ENCODE results near the gene RECQL5. TPM values are rescaled to one million over a fixed set of nuclear protein-coding genes. Genes with fewer than 3 reads are reported as not detected.
A peak's percentile ranks its signal among the peaks of the same experiment; 100 is the strongest.

Gene RECQL5
- polyA plus RNA-seq, 1 donor (not counting 4 experiments of a cell fraction or from before 2014, with no cell fraction given), result 11.9 TPM

DNA sequence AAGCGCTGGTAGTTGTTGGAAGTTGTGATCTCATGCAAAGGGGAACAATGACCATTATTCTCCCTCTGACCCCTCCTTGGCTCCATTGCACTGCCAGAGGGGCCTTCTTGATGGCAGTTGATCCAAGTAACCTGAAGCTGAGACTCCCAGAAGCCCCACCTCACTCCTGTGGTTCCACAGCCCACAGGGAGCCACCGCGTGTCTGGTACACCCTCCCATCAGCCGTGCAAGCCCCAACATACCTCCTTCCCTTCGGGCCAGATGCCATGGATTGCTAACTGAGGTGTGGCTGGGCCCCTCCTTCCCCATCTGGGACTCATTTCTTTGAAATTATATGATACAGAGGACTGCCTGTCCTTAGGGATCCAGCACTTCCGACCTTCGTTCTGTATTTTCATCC lies 18.0 kb upstream of the RECQL5 start:
- H3K4me3 ChIP-seq (ENCODE audit: control insufficient read depth in 2 of 3, extremely low read depth in 1 of 3, insufficient read depth in 2 of 3, low read depth in 1 of 3, low read length in 3 of 3), result peak overlapping the region in 2 of 3 experiments; percentile 54 to 63

GRCh38 chr17:75684249-75684648 lies 17.3 kb upstream of the RECQL5 start:
- Histone ChIP-seq H3K4me2 (ENCODE audit: control insufficient read depth, extremely low read depth, insufficient read depth, low read depth, low read length) (peak overlapping the region; percentile 85), H3K9ac (ENCODE audit: control insufficient read depth, extremely low read depth, insufficient read depth, low read length) (peak overlapping the region; percentile 90), H3K9me3 (ENCODE audit: control insufficient read depth, low read depth, low read length) (no peaks in the 10 kb centered on the region), H3K27ac (ENCODE audit: control insufficient read depth, insufficient read depth, low read length) (peak overlapping the region; percentile 99), H3K4me3 (ENCODE audit: control insufficient read depth in 2 of 3, extremely low read depth in 1 of 3, insufficient read depth in 2 of 3, low read depth in 1 of 3, low read length in 3 of 3) (peak overlapping the region in 1 of 3 experiments; percentile 26), H3K36me3 (ENCODE audit: control insufficient read depth in 2 of 2, extremely low read depth in 1 of 2, insufficient read depth in 2 of 2, low read length in 2 of 2) (peaks cover 0 to 24% of the 10 kb centered on the region in 2 experiments), H4K20me1 (ENCODE audit: control insufficient read depth, extremely low read depth, insufficient read depth, low read length) (no peaks in the 10 kb centered on the region), H3K27me3 (ENCODE audit: control insufficient read depth, extremely low read depth, insufficient read depth, low read length) (no peaks in the 10 kb centered on the region), H2AFZ (ENCODE audit: control insufficient read depth, low read length) (no peak overlapping the region), H3K9me1 (ENCODE audit: control insufficient read depth, extremely low read depth, insufficient read depth, low read length) (no peaks in the 10 kb centered on the region), H3K79me2 (ENCODE audit: control insufficient read depth, insufficient read depth, low read length) (peaks cover 52% of the 10 kb centered on the region), H3K4me1 (ENCODE audit: control insufficient read depth, extremely low read depth, insufficient read depth, low read length) (peaks cover 88% of the 10 kb centered on the region)
- FAIRE-seq, result peak; percentile 85
- DNase-seq (ENCODE audit: low read depth, low spot score), result no peak
- dilution Hi-C loops (cut with MboI; ENCODE audit: extremely low pct_ligation_motif_present, low sequenced_read_pairs), result no loop called here
- TF ChIP-seq CTCF (optimal IDR thresholded peaks at IDR 0.05 in 1 of 3, IDR thresholded peaks at IDR 0.05 in 1 of 3, conservative IDR thresholded peaks at IDR 0.05 in 1 of 3; ENCODE audit: extremely low read depth in 1 of 3, insufficient read depth in 2 of 3, low read length in 3 of 3) (no peak), EZH2 (IDR thresholded peaks at IDR 0.05; ENCODE audit: low read length) (no peak)

More for the DNA sequence above, 18.0 kb upstream of the RECQL5 start:
- H2AFZ ChIP-seq (ENCODE audit: control insufficient read depth, low read length), result no peak overlapping the region
- no peaks in the 10 kb centered on the region for H4K20me1 ChIP-seq (ENCODE audit: control insufficient read depth, extremely low read depth, insufficient read depth, low read length)
- H3K36me3 ChIP-seq (ENCODE audit: control insufficient read depth in 2 of 2, extremely low read depth in 1 of 2, insufficient read depth in 2 of 2, low read length in 2 of 2), result peaks cover 0 to 24% of the 10 kb centered on the region in 2 experiments
- TF ChIP-seq EZH2 (IDR thresholded peaks at IDR 0.05; ENCODE audit: low read length) (no peak), CTCF (optimal IDR thresholded peaks at IDR 0.05 in 1 of 3, IDR thresholded peaks at IDR 0.05 in 1 of 3, conservative IDR thresholded peaks at IDR 0.05 in 1 of 3; ENCODE audit: extremely low read depth in 1 of 3, insufficient read depth in 2 of 3, low read length in 3 of 3) (no peak)
- H3K4me2 ChIP-seq (ENCODE audit: control insufficient read depth, extremely low read depth, insufficient read depth, low read depth, low read length), result peak overlapping the region; percentile 85
- H3K27ac ChIP-seq (ENCODE audit: control insufficient read depth, insufficient read depth, low read length), result peak overlapping the region; percentile 99
- dilution Hi-C loops (cut with MboI; ENCODE audit: extremely low pct_ligation_motif_present, low sequenced_read_pairs), result no loop called here
- no peaks in the 10 kb centered on the region for H3K9me3 ChIP-seq (ENCODE audit: control insufficient read depth, low read depth, low read length)
- peak; percentile 90 for FAIRE-seq
- H3K27me3 ChIP-seq (ENCODE audit: control insufficient read depth, extremely low read depth, insufficient read depth, low read length), result no peaks in the 10 kb centered on the region
- peak; percentile 95 for DNase-seq (ENCODE audit: low read depth, low spot score)
- H3K79me2 ChIP-seq (ENCODE audit: control insufficient read depth, insufficient read depth, low read length), result peaks cover 45% of the 10 kb centered on the region
- H3K9ac ChIP-seq (ENCODE audit: control insufficient read depth, extremely low read depth, insufficient read depth, low read length), result peak overlapping the region; percentile 90
- H3K4me1 ChIP-seq (ENCODE audit: control insufficient read depth, extremely low read depth, insufficient read depth, low read length), result peaks cover 87% of the 10 kb centered on the region
- H3K9me1 ChIP-seq (ENCODE audit: control insufficient read depth, extremely low read depth, insufficient read depth, low read length), result no peaks in the 10 kb centered on the region
